Measurements from ENCODE around the gene EMCN.

Gene EMCN

GRCh38 chr4:100525686-100526085 is 7.9 kb upstream of the EMCN start:
- no peaks in the 10 kb centered on the region for H3K9me3 ChIP-seq (ENCODE audit: control insufficient read depth, insufficient read depth, low read length)
- H3K36me3 ChIP-seq (ENCODE audit: control insufficient read depth, low read length) = no peaks in the 10 kb centered on the region
- H3K4me3 ChIP-seq (ENCODE audit: low read length) = no peak overlapping the region
- TF ChIP-seq, protein P1, sequence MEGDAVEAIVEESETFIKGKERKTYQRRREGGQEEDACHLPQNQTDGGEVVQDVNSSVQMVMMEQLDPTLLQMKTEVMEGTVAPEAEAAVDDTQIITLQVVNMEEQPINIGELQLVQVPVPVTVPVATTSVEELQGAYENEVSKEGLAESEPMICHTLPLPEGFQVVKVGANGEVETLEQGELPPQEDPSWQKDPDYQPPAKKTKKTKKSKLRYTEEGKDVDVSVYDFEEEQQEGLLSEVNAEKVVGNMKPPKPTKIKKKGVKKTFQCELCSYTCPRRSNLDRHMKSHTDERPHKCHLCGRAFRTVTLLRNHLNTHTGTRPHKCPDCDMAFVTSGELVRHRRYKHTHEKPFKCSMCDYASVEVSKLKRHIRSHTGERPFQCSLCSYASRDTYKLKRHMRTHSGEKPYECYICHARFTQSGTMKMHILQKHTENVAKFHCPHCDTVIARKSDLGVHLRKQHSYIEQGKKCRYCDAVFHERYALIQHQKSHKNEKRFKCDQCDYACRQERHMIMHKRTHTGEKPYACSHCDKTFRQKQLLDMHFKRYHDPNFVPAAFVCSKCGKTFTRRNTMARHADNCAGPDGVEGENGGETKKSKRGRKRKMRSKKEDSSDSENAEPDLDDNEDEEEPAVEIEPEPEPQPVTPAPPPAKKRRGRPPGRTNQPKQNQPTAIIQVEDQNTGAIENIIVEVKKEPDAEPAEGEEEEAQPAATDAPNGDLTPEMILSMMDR (IDR thresholded peaks at IDR 0.05; ENCODE audit: low read depth, low read length, poor library complexity, severe bottlenecking) = no peak
- TF ChIP-seq EZH2phosphoT487 (IDR thresholded peaks at IDR 0.05; ENCODE audit: borderline replicate concordance, low read length) = no peak
- H3K4me1 ChIP-seq (ENCODE audit: control insufficient read depth, low read length) = no peaks in the 10 kb centered on the region
- no peaks in the 10 kb centered on the region; the same call in 1 of the 2 replicates for H3K9me2 ChIP-seq (replicated peaks; ENCODE audit: control insufficient read depth, low read length)
- H3K27ac ChIP-seq (ENCODE audit: low read depth, low read length) = no peak overlapping the region
- no peaks in the 10 kb centered on the region for H3F3A ChIP-seq (ENCODE audit: control insufficient read depth, insufficient read depth)
- no peaks in the 10 kb centered on the region for H3K79me2 ChIP-seq (ENCODE audit: control insufficient read depth, low read length)
- no peaks in the 10 kb centered on the region for H3K27me3 ChIP-seq (ENCODE audit: control insufficient read depth, low read length)
- no peak overlapping the region for H3K4me2 ChIP-seq (ENCODE audit: low read length)
- H4K20me1 ChIP-seq (ENCODE audit: control insufficient read depth, insufficient read depth, low read depth, low read length) = no peaks in the 10 kb centered on the region

- no peaks in the 10 kb centered on the region for H3K36me3 ChIP-seq (ENCODE audit: control insufficient read depth, low read length)
- TF ChIP-seq, protein P1 (IDR thresholded peaks at IDR 0.05; ENCODE audit: low read depth, low read length, poor library complexity, severe bottlenecking) = no peak
- no peak for TF ChIP-seq EZH2phosphoT487 (IDR thresholded peaks at IDR 0.05; ENCODE audit: borderline replicate concordance, low read length)
- H3K27me3 ChIP-seq (ENCODE audit: control insufficient read depth, low read length) = no peaks in the 10 kb centered on the region
- H3K79me2 ChIP-seq (ENCODE audit: control insufficient read depth, low read length) = no peaks in the 10 kb centered on the region
- H4K20me1 ChIP-seq (ENCODE audit: control insufficient read depth, insufficient read depth, low read depth, low read length) = no peaks in the 10 kb centered on the region
- H3K27ac ChIP-seq (ENCODE audit: low read depth, low read length) = no peak overlapping the region
- no peak overlapping the region for H3K4me3 ChIP-seq (ENCODE audit: low read length)
- no peaks in the 10 kb centered on the region for H3F3A ChIP-seq (ENCODE audit: control insufficient read depth, insufficient read depth)
- H3K9me3 ChIP-seq (ENCODE audit: control insufficient read depth, insufficient read depth, low read length) = no peaks in the 10 kb centered on the region
- no peaks in the 10 kb centered on the region; the same call in 1 of the 2 replicates for H3K9me2 ChIP-seq (replicated peaks; ENCODE audit: control insufficient read depth, low read length)
- no peak overlapping the region for H3K4me2 ChIP-seq (ENCODE audit: low read length)
- 0 out of 2 replicates have a peak, but pooled peaks cover 4% of the 10 kb centered on the region for H3K4me1 ChIP-seq (ENCODE audit: control insufficient read depth, low read length)
These were observed 1.4 kb upstream of the EMCN start for GRCh38 chr4:100519205-100519604.

- H3F3A ChIP-seq (ENCODE audit: control insufficient read depth, insufficient read depth) = no peaks in the 10 kb centered on the region
- no peak overlapping the region for H3K4me3 ChIP-seq (ENCODE audit: low read length)
- H3K27me3 ChIP-seq (ENCODE audit: control insufficient read depth, low read length) = no peaks in the 10 kb centered on the region
- H3K4me2 ChIP-seq (ENCODE audit: low read length) = no peak overlapping the region
- H4K20me1 ChIP-seq (ENCODE audit: control insufficient read depth, insufficient read depth, low read depth, low read length) = no peaks in the 10 kb centered on the region
- no peak overlapping the region for H3K27ac ChIP-seq (ENCODE audit: low read depth, low read length)
- no peaks in the 10 kb centered on the region for H3K36me3 ChIP-seq (ENCODE audit: control insufficient read depth, low read length)
- no peaks in the 10 kb centered on the region for H3K9me2 ChIP-seq (replicated peaks; ENCODE audit: control insufficient read depth, low read length)
- H3K4me1 ChIP-seq (ENCODE audit: control insufficient read depth, low read length) = 0 out of 2 replicates have a peak, but pooled peaks cover 4% of the 10 kb centered on the region
- no peaks in the 10 kb centered on the region for H3K9me3 ChIP-seq (ENCODE audit: control insufficient read depth, insufficient read depth, low read length)
- no peaks in the 10 kb centered on the region for H3K79me2 ChIP-seq (ENCODE audit: control insufficient read depth, low read length)
- no peak for TF ChIP-seq EZH2phosphoT487 (IDR thresholded peaks at IDR 0.05; ENCODE audit: borderline replicate concordance, low read length)
- TF ChIP-seq, protein P1 (IDR thresholded peaks at IDR 0.05; ENCODE audit: low read depth, low read length, poor library complexity, severe bottlenecking) = no peak
These were observed 1.6 kb downstream of the EMCN start for GRCh38 chr4:100516225-100516624.

Data from DOHH2 (cell line).